Suprapubic skin (tissue), 4 donors: Measurements from ENCODE around the gene SFSWAP.

Source experiments
- POLR2A ChIP-seq, 2 donors: fragments of 450-650 bp; IDR thresholded peaks; one replicate each; pipeline ENCODE4 v1.6.1; 2017; ENCODE audit warnings: antibody characterized with exemption in 2 of 2, mild to moderate bottlenecking in 2 of 2, moderate library complexity in 2 of 2
- POLR2AphosphoS5 ChIP-seq, 3 donors: sonication (generic); formaldehyde crosslinking; IDR thresholded peaks; one replicate each; pipeline ENCODE4 v1.6.1; 2017; ENCODE audit warnings: antibody characterized with exemption in 3 of 3
- TF ChIP-seq, protein P1 (sequence below), 2 donors: fragments of 200-600 bp in 1 of 2; fragments of 450-650 bp in 1 of 2; sonication (generic) in 1 of 2; IDR thresholded peaks; one replicate each; pipeline ENCODE4 v1.5.1; 2016 to 2019; ENCODE audit warnings: antibody characterized with exemption in 2 of 2, mild to moderate bottlenecking in 1 of 2, moderate library complexity in 1 of 2

DNA sequence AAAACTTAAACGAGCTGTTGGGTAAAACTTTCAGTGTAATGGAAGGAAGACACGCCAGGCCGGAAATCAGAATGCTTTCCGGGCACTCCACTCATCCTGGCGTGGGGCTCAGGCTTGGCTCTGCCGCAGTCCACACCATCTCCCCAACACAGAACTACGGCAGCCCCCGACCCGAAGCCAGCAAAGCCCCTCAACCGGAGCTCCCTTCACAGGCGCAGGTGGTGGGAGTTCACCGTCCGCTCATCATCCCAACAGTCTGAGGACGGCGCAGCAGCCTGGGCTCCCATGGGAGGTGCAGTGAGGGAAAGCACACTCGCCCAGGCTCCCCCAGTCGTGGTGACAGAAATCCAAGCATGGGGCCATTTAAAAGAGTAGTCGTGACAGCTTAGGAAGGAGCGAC is 106.4 kb downstream of the SFSWAP start:
- TF ChIP-seq, protein P1, sequence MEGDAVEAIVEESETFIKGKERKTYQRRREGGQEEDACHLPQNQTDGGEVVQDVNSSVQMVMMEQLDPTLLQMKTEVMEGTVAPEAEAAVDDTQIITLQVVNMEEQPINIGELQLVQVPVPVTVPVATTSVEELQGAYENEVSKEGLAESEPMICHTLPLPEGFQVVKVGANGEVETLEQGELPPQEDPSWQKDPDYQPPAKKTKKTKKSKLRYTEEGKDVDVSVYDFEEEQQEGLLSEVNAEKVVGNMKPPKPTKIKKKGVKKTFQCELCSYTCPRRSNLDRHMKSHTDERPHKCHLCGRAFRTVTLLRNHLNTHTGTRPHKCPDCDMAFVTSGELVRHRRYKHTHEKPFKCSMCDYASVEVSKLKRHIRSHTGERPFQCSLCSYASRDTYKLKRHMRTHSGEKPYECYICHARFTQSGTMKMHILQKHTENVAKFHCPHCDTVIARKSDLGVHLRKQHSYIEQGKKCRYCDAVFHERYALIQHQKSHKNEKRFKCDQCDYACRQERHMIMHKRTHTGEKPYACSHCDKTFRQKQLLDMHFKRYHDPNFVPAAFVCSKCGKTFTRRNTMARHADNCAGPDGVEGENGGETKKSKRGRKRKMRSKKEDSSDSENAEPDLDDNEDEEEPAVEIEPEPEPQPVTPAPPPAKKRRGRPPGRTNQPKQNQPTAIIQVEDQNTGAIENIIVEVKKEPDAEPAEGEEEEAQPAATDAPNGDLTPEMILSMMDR (IDR thresholded peaks at IDR 0.05): no peak
- TF ChIP-seq POLR2A (IDR thresholded peaks at IDR 0.05) (no peak), POLR2AphosphoS5 (IDR thresholded peaks at IDR 0.05) (no peak)
